Measurements from ENCODE around the gene ADAMTSL3. TPM values are rescaled to one million over a fixed set of nuclear protein-coding genes. Genes with fewer than 3 reads are reported as not detected.

The ADAMTSL3 gene
- total and polyA plus RNA-seq, 2 of the 8 experiments (the other 6 are each of a cell fraction or from before 2014, with no cell fraction given), result 0.35 to 1.4 TPM

- Histone ChIP-seq H2AK5ac (ENCODE audit: low read depth, low read length) (no peak overlapping the region), H2BK20ac (ENCODE audit: low read length) (no peak overlapping the region), H3K79me1 (ENCODE audit: low read depth, low read length) (no peaks in the 10 kb centered on the region), H3K9ac (replicated peaks in 1 of 4; ENCODE audit: extremely low read depth in 1 of 4, low read depth in 3 of 4, low read length in 3 of 4) (no peak overlapping the region), H3K4me2 (ENCODE audit: insufficient read depth in 1 of 2, low read depth in 2 of 2, low read length in 2 of 2) (no peak overlapping the region), H2BK15ac (ENCODE audit: low read length) (no peak overlapping the region), H3K4ac (replicated peaks; ENCODE audit: insufficient read length, low read depth, low read length) (no peak overlapping the region), H4K8ac (ENCODE audit: extremely low read depth, insufficient read depth, low read length) (no peak overlapping the region), H3K4me3 (ENCODE audit: extremely low read depth in 1 of 4, insufficient read depth in 2 of 4, low read depth in 3 of 4, low read length in 4 of 4) (no peak overlapping the region), H2BK5ac (ENCODE audit: low read depth, low read length) (no peak overlapping the region), H3K56ac (replicated peaks; ENCODE audit: insufficient read length, low read depth, low read length) (no peak overlapping the region), H2BK120ac (replicated peaks; ENCODE audit: low read depth, low read length) (no peak overlapping the region), H3K79me2 (ENCODE audit: control insufficient read depth in 1 of 2, insufficient read depth in 2 of 2, low read length in 2 of 2) (no peaks in the 10 kb centered on the region), H3K27me3 (replicated peaks in 1 of 4; ENCODE audit: control insufficient read depth in 3 of 4, extremely low read depth in 1 of 4, insufficient read depth in 3 of 4, low read length in 3 of 4) (no peaks in the 10 kb centered on the region), H2BK12ac (ENCODE audit: low read depth, low read length) (no peak overlapping the region), H2AFZ (ENCODE audit: low read length) (no peak overlapping the region), H3K9me3 (ENCODE audit: insufficient read depth in 2 of 2, low read depth in 1 of 2, low read length in 1 of 2) (peaks cover 7 to 16% of the 10 kb centered on the region in 2 experiments), H3K4me1 (replicated peaks in 1 of 4; ENCODE audit: control insufficient read depth in 3 of 4, insufficient read depth in 4 of 4, low read length in 3 of 4) (no peaks in the 10 kb centered on the region), H3K36me3 (ENCODE audit: control insufficient read depth in 2 of 4, insufficient read depth in 4 of 4, low read length in 3 of 4) (no peaks in the 10 kb centered on the region), H3K23ac (ENCODE audit: insufficient read length) (no peak overlapping the region), H3K23me2 (ENCODE audit: low read depth, low read length) (no peaks in the 10 kb centered on the region), H4K91ac (replicated peaks; ENCODE audit: insufficient read length, low read length) (no peak overlapping the region), H4K20me1 (replicated peaks in 1 of 2; ENCODE audit: control insufficient read depth in 1 of 2, insufficient read depth in 2 of 2, low read length in 2 of 2) (no peaks in the 10 kb centered on the region), H4K5ac (ENCODE audit: insufficient read length, low read depth, low read length) (no peak overlapping the region), H3K14ac (ENCODE audit: insufficient read length) (no peak overlapping the region), H3K18ac (ENCODE audit: extremely low read depth, low read length) (no peak overlapping the region), H3K27ac (ENCODE audit: low read depth, low read length) (no peak overlapping the region)
- no peak for TF ChIP-seq CBX5 (IDR thresholded peaks at IDR 0.05; ENCODE audit: low read depth, low read length)
- ChIA-PET CTCF (ENCODE audit: partially characterized antibody) (interaction anchor here (1.7 kb wide), 1 partner anchor 104 kb away, joined by 4 read pairs; no protein-coding TSS in a partner anchor), POLR2A (ENCODE audit: partially characterized antibody) (no interaction called here)
- DNase-seq (ENCODE audit: low read depth in 1 of 2, low spot score in 2 of 2) (no peak), FAIRE-seq (no peak)
Measured at GRCh38 chr15:83930392-83931212, 276.7 kb downstream of the ADAMTSL3 start.
